Measurements from ENCODE around the gene TMEM184B.

- TF ChIP-seq, protein P1, sequence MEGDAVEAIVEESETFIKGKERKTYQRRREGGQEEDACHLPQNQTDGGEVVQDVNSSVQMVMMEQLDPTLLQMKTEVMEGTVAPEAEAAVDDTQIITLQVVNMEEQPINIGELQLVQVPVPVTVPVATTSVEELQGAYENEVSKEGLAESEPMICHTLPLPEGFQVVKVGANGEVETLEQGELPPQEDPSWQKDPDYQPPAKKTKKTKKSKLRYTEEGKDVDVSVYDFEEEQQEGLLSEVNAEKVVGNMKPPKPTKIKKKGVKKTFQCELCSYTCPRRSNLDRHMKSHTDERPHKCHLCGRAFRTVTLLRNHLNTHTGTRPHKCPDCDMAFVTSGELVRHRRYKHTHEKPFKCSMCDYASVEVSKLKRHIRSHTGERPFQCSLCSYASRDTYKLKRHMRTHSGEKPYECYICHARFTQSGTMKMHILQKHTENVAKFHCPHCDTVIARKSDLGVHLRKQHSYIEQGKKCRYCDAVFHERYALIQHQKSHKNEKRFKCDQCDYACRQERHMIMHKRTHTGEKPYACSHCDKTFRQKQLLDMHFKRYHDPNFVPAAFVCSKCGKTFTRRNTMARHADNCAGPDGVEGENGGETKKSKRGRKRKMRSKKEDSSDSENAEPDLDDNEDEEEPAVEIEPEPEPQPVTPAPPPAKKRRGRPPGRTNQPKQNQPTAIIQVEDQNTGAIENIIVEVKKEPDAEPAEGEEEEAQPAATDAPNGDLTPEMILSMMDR (IDR thresholded peaks at IDR 0.05), result no peak
- TF ChIP-seq POLR2AphosphoS5 (IDR thresholded peaks at IDR 0.05) (no peak), POLR2A (IDR thresholded peaks at IDR 0.05) (no peak)
Measured at GRCh38 chr22:38189104-38189503, 83.7 kb downstream of the TMEM184B start.
